ENCODE results near the gene PRDM5. TPM values are rescaled to one million over a fixed set of nuclear protein-coding genes. Genes with fewer than 3 reads are reported as not detected.

Gene PRDM5
- total and polyA plus RNA-seq, 9 of the 15 experiments (the other 6 are each of a cell fraction or from before 2014, with no cell fraction given), result not detected

DNA sequence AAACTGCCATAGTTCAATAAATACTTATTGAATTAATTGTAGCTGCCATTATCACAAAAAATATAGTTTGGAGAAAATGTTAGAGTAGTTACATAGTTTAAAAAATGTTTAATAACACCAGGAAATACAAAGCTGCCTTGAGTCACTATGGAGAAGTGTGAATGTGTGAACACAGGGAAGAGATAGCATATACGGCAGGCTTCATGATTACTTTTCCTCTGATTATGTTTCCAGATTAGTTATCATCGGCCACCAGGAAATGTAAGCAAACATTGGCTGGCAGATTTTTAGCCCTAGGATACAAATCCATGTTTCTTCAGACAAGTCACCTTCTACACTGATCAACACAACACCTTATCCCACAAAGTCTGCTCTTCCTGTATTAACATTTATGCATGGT is 4.4 kb downstream of the PRDM5 start:
- H3K27ac ChIP-seq (ENCODE audit: extremely low read depth, low read depth, low read length), result no peak overlapping the region
- H3K27me3 ChIP-seq (ENCODE audit: control insufficient read depth in 2 of 2, insufficient read depth in 2 of 2, low read length in 2 of 2), result no peaks in the 10 kb centered on the region
- no peak overlapping the region for H3K4me3 ChIP-seq
- CTCF ChIA-PET (ENCODE audit: low intra/inter-chr PET ratio), result no interaction called here
- POLR2A ChIA-PET, result no interaction called here
- H3K79me2 ChIP-seq (ENCODE audit: control insufficient read depth, insufficient read depth, low read length), result no peaks in the 10 kb centered on the region
- no peak overlapping the region for H3K4me2 ChIP-seq (ENCODE audit: insufficient read depth, low read length)
- in situ Hi-C loops (cut with MboI), result no loop called here
- H4K20me1 ChIP-seq (replicated peaks; ENCODE audit: control insufficient read depth, insufficient read depth, low read length), result no peaks in the 10 kb centered on the region
- ATAC-seq, result no peak
- no peak for FAIRE-seq
- TF ChIP-seq BACH1 (tag; IDR thresholded peaks at IDR 0.05) (no peak), NONO (IDR thresholded peaks at IDR 0.05; ENCODE audit: low read depth in 2 of 2, low read length in 1 of 2) (no peak), POLR2A (conservative IDR thresholded peaks at IDR 0.05) (no peak), TAL1 (IDR thresholded peaks at IDR 0.05) (no peak), OTX1 (CRISPR knock-in tag; IDR thresholded peaks at IDR 0.05) (no peak), HSF4 (CRISPR knock-in tag; IDR thresholded peaks at IDR 0.05; ENCODE audit: borderline replicate concordance) (no peak), SMARCC2 (IDR thresholded peaks at IDR 0.05; ENCODE audit: low read depth) (no peak)
- TF ChIP-seq, protein P1, sequence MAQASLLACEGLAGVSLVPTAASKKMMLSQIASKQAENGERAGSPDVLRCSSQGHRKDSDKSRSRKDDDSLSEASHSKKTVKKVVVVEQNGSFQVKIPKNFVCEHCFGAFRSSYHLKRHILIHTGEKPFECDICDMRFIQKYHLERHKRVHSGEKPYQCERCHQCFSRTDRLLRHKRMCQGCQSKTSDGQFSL (CRISPR knock-in tag; IDR thresholded peaks at IDR 0.05), result no peak
- TF ChIP-seq, protein P1 (tag; IDR thresholded peaks at IDR 0.05), result no peak
- TF ChIP-seq, protein P2, sequence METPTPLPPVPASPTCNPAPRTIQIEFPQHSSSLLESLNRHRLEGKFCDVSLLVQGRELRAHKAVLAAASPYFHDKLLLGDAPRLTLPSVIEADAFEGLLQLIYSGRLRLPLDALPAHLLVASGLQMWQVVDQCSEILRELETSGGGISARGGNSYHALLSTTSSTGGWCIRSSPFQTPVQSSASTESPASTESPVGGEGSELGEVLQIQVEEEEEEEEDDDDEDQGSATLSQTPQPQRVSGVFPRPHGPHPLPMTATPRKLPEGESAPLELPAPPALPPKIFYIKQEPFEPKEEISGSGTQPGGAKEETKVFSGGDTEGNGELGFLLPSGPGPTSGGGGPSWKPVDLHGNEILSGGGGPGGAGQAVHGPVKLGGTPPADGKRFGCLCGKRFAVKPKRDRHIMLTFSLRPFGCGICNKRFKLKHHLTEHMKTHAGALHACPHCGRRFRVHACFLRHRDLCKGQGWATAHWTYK (CRISPR knock-in tag; IDR thresholded peaks at IDR 0.05), result no peak
- DNase-seq (ENCODE audit: extremely low read depth in 1 of 4, low spot score in 3 of 4), result no peak
- H3K9me3 ChIP-seq (replicated peaks; ENCODE audit: control insufficient read depth, insufficient read depth, low read depth, low read length), result no peaks in the 10 kb centered on the region
- no peaks in the 10 kb centered on the region for H3K9me1 ChIP-seq (ENCODE audit: control insufficient read depth, insufficient read depth, low read length)
- H3K9ac ChIP-seq (ENCODE audit: insufficient read depth in 1 of 2, low read depth in 2 of 2, low read length in 2 of 2), result no peak overlapping the region
- H2AFZ ChIP-seq (ENCODE audit: low read depth, low read length), result no peak overlapping the region
- intact Hi-C loops (cut with micrococcal nuclease), result no loop called here
- no peaks in the 10 kb centered on the region; a peak in 1 of 5 replicates for H3K4me1 ChIP-seq (replicated peaks in 1 of 2; ENCODE audit: control insufficient read depth in 2 of 2, insufficient read depth in 2 of 2, low read length in 2 of 2)
- 3% methylated on average over 2 of the region's 2 CpGs for WGBS (ENCODE audit: insufficient coverage, low coverage, missing lambda C conversion rate)
- no peaks in the 10 kb centered on the region for H3K36me3 ChIP-seq (ENCODE audit: control insufficient read depth, insufficient read depth, low read length)
- BruUV-seq (replicated peaks), result no TSS peak
